GM12878 (cell line): ENCODE data around the gene PLGRKT.

Source experiments
- ATF2 ChIP-seq: IDR thresholded peaks from 2 replicates; pipeline ENCODE4 v1.6.1; 2012; ENCODE audit warnings: low read length, inconsistent platforms
- CBFB ChIP-seq: IDR thresholded peaks from 2 replicates; pipeline ENCODE4 v1.6.1; 2016; ENCODE audit warnings: antibody characterized with exemption, low read depth
- CHD4 ChIP-seq: fragments of 200-600 bp; sonication (generic); IDR thresholded peaks from 2 replicates; pipeline ENCODE4 v1.6.1; 2016; ENCODE audit warnings: mild to moderate bottlenecking
- CREM ChIP-seq: IDR thresholded peaks from 2 replicates; pipeline ENCODE4 v1.6.1; 2014; ENCODE audit warnings: antibody characterized with exemption, low read depth
- CTCF ChIP-seq, 3 experiments: IDR thresholded peaks in 2 of 3; conservative IDR thresholded peaks in 1 of 3; 2 replicates each; pipeline ENCODE4 v1.5.1; 2011; ENCODE audit warnings: low read depth in 3 of 3, low read length in 3 of 3, mild to moderate bottlenecking in 3 of 3, control low read depth in 2 of 3, moderate library complexity in 2 of 3, inconsistent platforms in 1 of 3, mixed read lengths in 1 of 3; ENCODE audit not compliant: control insufficient read depth in 2 of 3, insufficient read depth in 1 of 3; ENCODE audit errors: extremely low read depth in 1 of 3
- NFXL1 ChIP-seq: fragments of 450-650 bp; IDR thresholded peaks from 2 replicates; pipeline ENCODE4 v1.6.1; 2017; ENCODE audit warnings: antibody characterized with exemption, mild to moderate bottlenecking, borderline replicate concordance
- POLR2A ChIP-seq: IDR thresholded peaks from 2 replicates; pipeline ENCODE4 v1.6.1; 2011; ENCODE audit warnings: low read depth, mild to moderate bottlenecking, low read length
- POLR2AphosphoS5 ChIP-seq: IDR thresholded peaks from 2 replicates; pipeline ENCODE4 v1.6.1; 2011; ENCODE audit warnings: mild to moderate bottlenecking, low read length, inconsistent platforms
- SUZ12 ChIP-seq: fragments of 200-600 bp; sonication (generic); IDR thresholded peaks from one replicate; pipeline ENCODE4 v1.6.1; 2018; ENCODE audit warnings: antibody characterized with exemption, mild to moderate bottlenecking; ENCODE audit not compliant: unreplicated experiment
- TF ChIP-seq, protein P1 (sequence below): IDR thresholded peaks from 2 replicates; pipeline ENCODE4 v1.6.1; 2011; ENCODE audit warnings: mild to moderate bottlenecking, low read depth, low read length, moderate library complexity; ENCODE audit not compliant: insufficient replicate concordance
- TF ChIP-seq, protein P2 (sequence below): IDR thresholded peaks from 2 replicates; pipeline ENCODE4 v1.6.1; 2012; ENCODE audit warnings: low read depth, low read length, improper control_type of control experiment
- TF ChIP-seq, protein P3 (sequence below): IDR thresholded peaks from 2 replicates; pipeline ENCODE4 v1.6.1; 2012; ENCODE audit warnings: improper control_type of control experiment, low read depth, low read length; ENCODE audit not compliant: insufficient replicate concordance

GRCh38 chr9:5428794-5429528, 8.8 kb downstream of the PLGRKT start:
- peak in 1 of 3 experiments; percentile 29; a peak in 2 of 6 replicates for TF ChIP-seq CTCF (IDR thresholded peaks at IDR 0.05 in 2 of 3, conservative IDR thresholded peaks at IDR 0.05 in 1 of 3; ENCODE audit: control insufficient read depth in 2 of 3, extremely low read depth in 1 of 3, insufficient read depth in 1 of 3, low read depth in 3 of 3, low read length in 3 of 3)
- no peak for TF ChIP-seq SUZ12
- no peak for TF ChIP-seq CBFB
- TF ChIP-seq, protein P1, sequence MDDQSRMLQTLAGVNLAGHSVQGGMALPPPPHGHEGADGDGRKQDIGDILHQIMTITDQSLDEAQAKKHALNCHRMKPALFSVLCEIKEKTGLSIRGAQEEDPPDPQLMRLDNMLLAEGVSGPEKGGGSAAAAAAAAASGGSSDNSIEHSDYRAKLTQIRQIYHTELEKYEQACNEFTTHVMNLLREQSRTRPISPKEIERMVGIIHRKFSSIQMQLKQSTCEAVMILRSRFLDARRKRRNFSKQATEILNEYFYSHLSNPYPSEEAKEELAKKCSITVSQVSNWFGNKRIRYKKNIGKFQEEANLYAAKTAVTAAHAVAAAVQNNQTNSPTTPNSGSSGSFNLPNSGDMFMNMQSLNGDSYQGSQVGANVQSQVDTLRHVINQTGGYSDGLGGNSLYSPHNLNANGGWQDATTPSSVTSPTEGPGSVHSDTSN: no peak
- TF ChIP-seq POLR2A: no peak
- no peak for TF ChIP-seq NFXL1
- TF ChIP-seq ATF2: no peak
- TF ChIP-seq, protein P2, sequence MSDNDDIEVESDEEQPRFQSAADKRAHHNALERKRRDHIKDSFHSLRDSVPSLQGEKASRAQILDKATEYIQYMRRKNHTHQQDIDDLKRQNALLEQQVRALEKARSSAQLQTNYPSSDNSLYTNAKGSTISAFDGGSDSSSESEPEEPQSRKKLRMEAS: no peak
- TF ChIP-seq, protein P3, sequence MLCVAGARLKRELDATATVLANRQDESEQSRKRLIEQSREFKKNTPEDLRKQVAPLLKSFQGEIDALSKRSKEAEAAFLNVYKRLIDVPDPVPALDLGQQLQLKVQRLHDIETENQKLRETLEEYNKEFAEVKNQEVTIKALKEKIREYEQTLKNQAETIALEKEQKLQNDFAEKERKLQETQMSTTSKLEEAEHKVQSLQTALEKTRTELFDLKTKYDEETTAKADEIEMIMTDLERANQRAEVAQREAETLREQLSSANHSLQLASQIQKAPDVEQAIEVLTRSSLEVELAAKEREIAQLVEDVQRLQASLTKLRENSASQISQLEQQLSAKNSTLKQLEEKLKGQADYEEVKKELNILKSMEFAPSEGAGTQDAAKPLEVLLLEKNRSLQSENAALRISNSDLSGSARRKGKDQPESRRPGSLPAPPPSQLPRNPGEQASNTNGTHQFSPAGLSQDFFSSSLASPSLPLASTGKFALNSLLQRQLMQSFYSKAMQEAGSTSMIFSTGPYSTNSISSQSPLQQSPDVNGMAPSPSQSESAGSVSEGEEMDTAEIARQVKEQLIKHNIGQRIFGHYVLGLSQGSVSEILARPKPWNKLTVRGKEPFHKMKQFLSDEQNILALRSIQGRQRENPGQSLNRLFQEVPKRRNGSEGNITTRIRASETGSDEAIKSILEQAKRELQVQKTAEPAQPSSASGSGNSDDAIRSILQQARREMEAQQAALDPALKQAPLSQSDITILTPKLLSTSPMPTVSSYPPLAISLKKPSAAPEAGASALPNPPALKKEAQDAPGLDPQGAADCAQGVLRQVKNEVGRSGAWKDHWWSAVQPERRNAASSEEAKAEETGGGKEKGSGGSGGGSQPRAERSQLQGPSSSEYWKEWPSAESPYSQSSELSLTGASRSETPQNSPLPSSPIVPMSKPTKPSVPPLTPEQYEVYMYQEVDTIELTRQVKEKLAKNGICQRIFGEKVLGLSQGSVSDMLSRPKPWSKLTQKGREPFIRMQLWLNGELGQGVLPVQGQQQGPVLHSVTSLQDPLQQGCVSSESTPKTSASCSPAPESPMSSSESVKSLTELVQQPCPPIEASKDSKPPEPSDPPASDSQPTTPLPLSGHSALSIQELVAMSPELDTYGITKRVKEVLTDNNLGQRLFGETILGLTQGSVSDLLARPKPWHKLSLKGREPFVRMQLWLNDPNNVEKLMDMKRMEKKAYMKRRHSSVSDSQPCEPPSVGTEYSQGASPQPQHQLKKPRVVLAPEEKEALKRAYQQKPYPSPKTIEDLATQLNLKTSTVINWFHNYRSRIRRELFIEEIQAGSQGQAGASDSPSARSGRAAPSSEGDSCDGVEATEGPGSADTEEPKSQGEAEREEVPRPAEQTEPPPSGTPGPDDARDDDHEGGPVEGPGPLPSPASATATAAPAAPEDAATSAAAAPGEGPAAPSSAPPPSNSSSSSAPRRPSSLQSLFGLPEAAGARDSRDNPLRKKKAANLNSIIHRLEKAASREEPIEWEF: no peak
- no peak for TF ChIP-seq POLR2AphosphoS5
- no peak for TF ChIP-seq CREM
- no peak for TF ChIP-seq CHD4
